ENCODE results near the gene PROCA1. TPM values are rescaled to one million over a fixed set of nuclear protein-coding genes. Genes with fewer than 3 reads are reported as not detected.

The PROCA1 gene
- total and polyA plus RNA-seq, 9 of the 15 experiments (the other 6 are each of a cell fraction or from before 2014, with no cell fraction given), result 0.78 to 16.2 (median 5.6) TPM

- TF ChIP-seq ARID3A (IDR thresholded peaks at IDR 0.05; ENCODE audit: borderline replicate concordance, low read depth, low read length) (no peak), ZNF655 (CRISPR knock-in tag; IDR thresholded peaks at IDR 0.05) (no peak), ZNF134 (CRISPR knock-in tag; conservative IDR thresholded peaks at IDR 0.05) (no peak), SRF (CRISPR knock-in tag; IDR thresholded peaks at IDR 0.05) (no peak), THRAP3 (IDR thresholded peaks at IDR 0.05; ENCODE audit: borderline replicate concordance) (no peak), CTCFL (IDR thresholded peaks at IDR 0.05; ENCODE audit: borderline replicate concordance, insufficient read depth, low read depth, low read length, poor library complexity, severe bottlenecking) (peak; percentile 87), ETV1 (tag; conservative IDR thresholded peaks at IDR 0.05; ENCODE audit: low read depth) (no peak), ZNF583 (CRISPR knock-in tag; IDR thresholded peaks at IDR 0.05) (no peak), MED1 (CRISPR knock-in tag; IDR thresholded peaks at IDR 0.05; ENCODE audit: borderline replicate concordance) (no peak), TCF3 (CRISPR knock-in tag; IDR thresholded peaks at IDR 0.05) (no peak), EWSR1 (IDR thresholded peaks at IDR 0.05; ENCODE audit: borderline replicate concordance, low read depth, partially characterized antibody) (no peak), PHF8 (IDR thresholded peaks at IDR 0.05; ENCODE audit: borderline replicate concordance, low read length) (peak; percentile 48; the same call in 1 of the 2 replicates), BRF1 (IDR thresholded peaks at IDR 0.05; ENCODE audit: borderline replicate concordance, extremely low read depth, insufficient read length) (no peak), POLR2AphosphoS2 (IDR thresholded peaks at IDR 0.05; ENCODE audit: low read length) (no peak), ZNF274 (IDR thresholded peaks at IDR 0.05; ENCODE audit: borderline replicate concordance, low read depth, low read length) (no peak), RB1 (IDR thresholded peaks at IDR 0.05; ENCODE audit: low read depth) (no peak; the same call in 1 of the 2 replicates), ZNF140 (CRISPR knock-in tag; IDR thresholded peaks at IDR 0.05) (no peak), ZFPM2 (CRISPR knock-in tag; IDR thresholded peaks at IDR 0.05) (no peak), RBM14 (IDR thresholded peaks at IDR 0.05; ENCODE audit: borderline replicate concordance, insufficient read depth, low read depth, low read length) (no peak), GMEB1 (CRISPR knock-in tag; IDR thresholded peaks at IDR 0.05) (no peak)
Observed at GRCh38 chr17:28712032-28712704, 480 bp upstream of the PROCA1 start (continued).
